Stromal cell of bone marrow (primary cell): Measurements from ENCODE around the gene FXYD6.

Source experiments
- DNase-seq: peaks from one replicate; pipeline ENCODE4 v3.0.0-alpha.2; 2012; ENCODE audit warnings: low read depth

FXYD6 gene

GRCh38 chr11:117843666-117844484, 32.6 kb downstream of the FXYD6 start:
- peak; percentile 21 for DNase-seq

GRCh38 chr11:117842131-117842941, 34.1 kb downstream of the FXYD6 start:
- no peak for DNase-seq

GRCh38 chr11:117841551-117842031, 34.9 kb downstream of the FXYD6 start:
- DNase-seq = no peak

- no peak for DNase-seq
Observed at GRCh38 chr11:117840881-117841550, 35.4 kb downstream of the FXYD6 start.

- DNase-seq = no peak
Observed at GRCh38 chr11:117839936-117840813, 36.3 kb downstream of the FXYD6 start.

GRCh38 chr11:117839380-117839881, 37.0 kb downstream of the FXYD6 start:
- no peak for DNase-seq

- DNase-seq = no peak
Observed at GRCh38 chr11:117838901-117839300, 37.6 kb downstream of the FXYD6 start.

GRCh38 chr11:117837791-117838190, 38.7 kb downstream of the FXYD6 start:
- DNase-seq = no peak

- no peak for DNase-seq
Observed at GRCh38 chr11:117837070-117837776, 39.2 kb downstream of the FXYD6 start.

- DNase-seq = no peak
Observed at GRCh38 chr11:117836077-117836960, 40.1 kb downstream of the FXYD6 start.

GRCh38 chr11:117835576-117835975, 40.9 kb downstream of the FXYD6 start:
- no peak for DNase-seq

- DNase-seq = no peak
Observed at GRCh38 chr11:117834838-117835443, 41.5 kb downstream of the FXYD6 start.

- no peak for DNase-seq
Observed at GRCh38 chr11:117834068-117834810, 42.2 kb downstream of the FXYD6 start.

GRCh38 chr11:117833401-117833891, 43.0 kb downstream of the FXYD6 start:
- DNase-seq = no peak

- no peak for DNase-seq
Observed at GRCh38 chr11:117832511-117832910, 43.9 kb downstream of the FXYD6 start.

- no peak for DNase-seq
Observed at GRCh38 chr11:117831661-117832415, 44.6 kb downstream of the FXYD6 start.

- no peak for DNase-seq
Observed at GRCh38 chr11:117830674-117831351, 45.6 kb downstream of the FXYD6 start.
